GM19324 (cell line): ENCODE data around the gene DDX19B.
A peak's percentile ranks its signal among the peaks of the same experiment; 100 is the strongest.
"Not testable (repeated sequence)": the region's sequence is repeated elsewhere in the genome, so short reads cannot be mapped to it uniquely, and the experiment has no call there.

Source experiments
- ATAC-seq: cut with Tn5 transposase; IDR thresholded peaks from one replicate; pipeline ENCODE4 v1.9.1; 2021; ENCODE audit warnings: mild to moderate bottlenecking, moderate library complexity; ENCODE audit not compliant: unreplicated experiment, low FRiP score

DDX19B gene

DNA sequence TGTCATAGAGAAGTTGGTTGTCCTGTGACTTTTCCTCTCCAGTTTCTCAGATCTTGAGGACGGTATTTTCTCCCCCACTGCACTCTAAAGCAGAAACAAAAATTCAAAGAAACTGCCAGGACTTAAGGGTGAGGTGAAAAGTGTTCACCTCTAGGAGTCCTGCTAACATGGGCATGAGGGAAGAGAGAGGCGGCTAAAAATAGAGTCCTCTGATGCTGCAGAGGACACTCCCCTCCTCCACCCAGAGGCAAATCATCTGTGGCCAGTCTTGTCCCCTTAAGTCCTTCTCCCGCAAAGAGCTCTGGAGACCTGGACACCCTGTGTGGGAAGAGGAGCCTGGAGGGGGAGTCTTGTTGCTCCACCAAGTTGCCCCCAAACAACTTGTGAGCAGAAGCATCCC lies 43.0 kb downstream of the DDX19B start:
- no peak for ATAC-seq

DNA sequence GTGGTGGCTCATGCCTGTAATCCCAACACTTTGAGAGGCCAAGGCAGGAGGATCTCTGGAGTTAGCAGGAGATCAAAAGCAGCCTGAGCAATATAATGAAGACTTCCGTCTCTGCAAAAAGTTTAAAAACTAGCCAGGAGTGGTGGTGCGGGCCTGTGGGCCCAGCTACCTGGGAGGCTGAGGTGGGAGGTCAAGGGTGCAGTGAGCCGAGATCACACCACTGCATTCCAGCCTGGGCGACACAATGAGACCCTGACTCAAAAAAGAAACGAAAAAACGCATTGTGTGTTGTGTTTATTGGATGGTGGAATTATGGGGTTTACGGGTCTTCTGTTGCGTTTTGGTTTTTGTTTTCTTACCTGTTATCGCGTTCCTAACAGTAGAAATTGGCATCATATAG lies 46.9 kb downstream of the DDX19B start:
- ATAC-seq, result no peak

DNA sequence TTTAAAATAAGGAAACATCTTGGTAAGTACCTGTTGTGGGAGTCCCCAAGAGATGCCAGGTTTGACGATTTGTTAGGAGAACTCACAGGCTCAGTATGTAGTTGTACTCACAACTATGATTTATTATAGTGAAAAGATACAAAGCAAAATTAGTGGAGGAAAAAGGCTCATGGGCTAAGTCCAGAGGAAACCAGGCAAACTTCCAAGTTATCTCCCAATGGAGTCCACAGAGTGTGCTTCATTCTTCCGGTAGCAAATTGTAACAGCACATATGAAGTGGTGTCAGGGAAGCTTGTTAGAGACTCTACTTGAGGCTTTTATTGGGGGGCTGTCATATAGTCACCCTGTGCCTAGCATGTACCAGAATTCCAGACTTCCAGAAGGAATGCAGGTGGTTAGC lies 50.0 kb downstream of the DDX19B start:
- ATAC-seq, result no peak

DNA sequence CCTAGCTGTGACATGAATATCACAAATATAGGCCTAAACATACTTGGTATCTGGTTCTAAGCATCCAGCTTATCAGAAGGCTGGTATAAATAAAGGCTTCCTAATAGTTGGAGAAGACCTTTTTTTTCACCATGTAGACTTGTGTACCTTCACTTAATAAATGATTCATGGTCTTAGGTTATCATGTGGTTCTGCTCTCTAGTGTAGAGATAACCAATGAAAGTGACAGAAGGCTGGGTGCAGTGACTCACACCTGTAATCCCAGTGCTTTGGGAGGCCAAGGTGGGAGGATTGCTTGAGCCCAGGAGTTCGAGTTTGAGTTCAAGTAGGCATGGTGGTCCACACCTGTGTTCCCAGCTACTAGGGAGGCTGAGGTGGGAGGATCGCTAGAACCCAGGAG lies 50.8 kb downstream of the DDX19B start:
- no peak for ATAC-seq

DNA sequence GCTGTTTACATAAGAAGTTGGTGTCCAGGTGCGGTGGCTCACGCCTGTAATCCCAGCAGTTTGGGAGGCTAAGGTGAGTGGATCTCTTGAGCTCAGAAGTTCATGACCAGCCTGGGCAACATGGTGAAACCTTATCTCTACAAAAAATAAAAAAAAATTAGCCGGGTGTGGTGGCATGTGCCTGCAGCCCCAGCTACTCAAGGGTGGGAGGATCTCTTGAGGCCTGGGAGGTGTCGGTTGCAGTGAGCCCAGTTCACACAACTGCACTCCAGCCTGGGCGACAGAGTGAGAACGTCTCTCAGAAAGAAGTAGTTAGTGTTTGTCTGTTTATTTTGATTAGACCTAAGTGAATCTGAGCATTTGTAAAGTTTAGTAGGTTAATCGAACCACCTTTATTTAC lies 60.6 kb downstream of the DDX19B start:
- no peak for ATAC-seq

DNA sequence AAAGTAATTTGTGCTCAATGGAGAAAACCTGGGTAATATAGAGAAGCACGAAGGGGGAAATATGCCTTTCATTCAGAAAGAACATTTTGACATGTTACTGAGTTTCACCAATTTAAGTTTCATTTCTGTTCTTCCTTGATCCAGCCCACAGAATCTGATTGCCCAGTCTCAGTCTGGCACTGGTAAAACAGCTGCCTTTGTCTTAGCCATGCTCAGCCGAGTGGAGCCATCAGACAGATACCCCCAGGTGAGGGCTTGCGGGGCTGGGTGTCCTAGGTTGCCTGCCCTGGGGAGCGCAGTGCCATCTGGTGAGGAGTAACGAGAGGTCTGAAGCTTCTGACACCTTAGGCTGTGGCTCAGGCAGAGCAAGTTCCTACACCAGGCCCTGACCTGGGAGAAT lies 65.4 kb downstream of the DDX19B start:
- ATAC-seq, result no peak

DNA sequence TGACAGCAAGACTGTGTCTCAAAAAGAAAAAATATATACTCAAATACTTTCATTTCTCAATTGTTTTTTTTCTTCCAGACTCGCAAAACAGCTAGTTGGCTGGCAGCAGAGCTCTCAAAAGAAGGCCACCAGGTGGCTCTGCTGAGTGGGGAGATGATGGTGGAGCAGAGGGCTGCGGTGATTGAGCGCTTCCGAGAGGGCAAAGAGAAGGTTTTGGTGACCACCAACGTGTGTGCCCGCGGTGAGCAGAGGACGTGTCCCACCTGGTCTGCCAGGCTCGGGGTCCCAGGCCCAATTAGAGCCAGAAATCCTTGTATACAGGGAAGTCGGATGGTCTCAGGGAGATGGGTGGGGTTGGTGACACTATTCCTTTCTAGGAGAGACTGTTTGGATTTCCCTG lies 71.2 kb downstream of the DDX19B start:
- not testable (repeated sequence) for ATAC-seq

DNA sequence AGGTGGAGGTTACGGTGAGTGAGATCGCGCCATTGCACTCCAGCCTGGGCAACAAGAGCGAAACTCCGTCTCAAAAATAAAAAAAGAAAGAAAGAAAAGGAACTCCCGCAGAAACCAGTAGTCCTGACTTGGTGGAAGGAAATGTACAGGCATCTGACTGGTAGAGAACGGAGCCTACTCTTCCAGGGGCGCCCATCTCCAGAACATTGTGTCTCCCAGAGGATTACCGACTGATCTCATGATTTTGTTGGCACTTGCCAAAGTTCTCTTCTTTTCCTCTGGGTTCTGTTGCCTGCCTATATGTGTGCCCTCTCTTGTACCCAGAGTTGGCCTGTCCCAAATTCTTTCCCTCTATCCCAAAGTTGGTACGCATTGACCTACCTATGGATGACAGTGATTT lies 71.9 kb downstream of the DDX19B start:
- no peak for ATAC-seq

DNA sequence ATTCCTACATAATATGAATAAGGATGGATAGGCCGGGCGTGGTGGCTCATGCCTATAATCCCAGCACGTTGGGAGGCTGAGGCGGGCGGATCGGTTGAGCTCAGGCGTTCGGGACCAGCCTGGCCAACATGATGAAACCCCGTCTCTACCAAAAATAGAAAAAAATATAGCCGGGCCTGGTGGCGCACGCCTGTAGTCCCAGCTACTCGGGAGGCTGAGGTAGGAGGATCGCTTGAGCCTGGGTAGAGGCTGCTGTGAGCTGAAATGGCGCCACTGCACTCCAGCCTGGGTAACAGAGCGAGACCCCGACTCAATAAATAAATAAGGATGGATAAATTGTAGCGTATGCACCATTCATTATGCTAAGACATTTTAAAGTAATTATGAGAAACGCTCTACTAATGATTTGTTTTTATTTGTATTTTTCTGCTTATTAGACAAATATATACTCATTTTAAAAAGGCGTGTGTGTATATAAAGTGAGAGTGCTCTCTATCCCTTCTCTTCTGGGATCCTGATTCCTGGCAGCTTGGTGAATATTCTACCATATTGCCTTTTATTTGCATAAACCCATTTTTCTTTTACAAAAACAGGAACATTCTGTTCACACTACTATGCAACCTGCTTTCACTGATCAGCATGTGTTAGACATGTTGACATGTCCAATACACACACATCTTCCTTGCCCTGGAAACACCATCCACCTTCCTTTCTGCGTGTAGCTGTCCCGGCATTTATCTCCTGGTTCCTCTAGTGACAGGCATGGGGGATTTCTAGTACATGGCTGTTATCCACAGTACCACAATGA lies 74.1 kb downstream of the DDX19B start:
- ATAC-seq, result no peak

DNA sequence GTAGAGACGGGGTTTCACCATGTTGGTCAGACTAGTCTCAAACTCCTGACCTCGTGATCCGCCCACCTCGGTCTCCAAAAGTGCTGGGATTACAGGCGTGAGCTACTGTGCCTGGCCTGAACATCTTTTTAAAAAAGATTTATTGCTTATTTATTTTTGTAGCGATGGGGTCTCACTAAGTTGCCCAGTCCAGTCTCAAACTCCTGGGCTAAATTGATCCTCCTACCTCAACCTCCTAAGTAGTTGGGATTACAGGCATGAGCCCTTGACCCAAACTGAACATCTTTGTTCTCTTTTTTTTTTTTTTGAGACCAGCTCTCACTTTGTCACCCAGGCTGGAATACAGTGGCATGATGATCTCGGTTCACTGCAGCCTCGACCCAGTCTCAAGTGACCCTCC lies 75.2 kb downstream of the DDX19B start:
- no peak for ATAC-seq

DNA sequence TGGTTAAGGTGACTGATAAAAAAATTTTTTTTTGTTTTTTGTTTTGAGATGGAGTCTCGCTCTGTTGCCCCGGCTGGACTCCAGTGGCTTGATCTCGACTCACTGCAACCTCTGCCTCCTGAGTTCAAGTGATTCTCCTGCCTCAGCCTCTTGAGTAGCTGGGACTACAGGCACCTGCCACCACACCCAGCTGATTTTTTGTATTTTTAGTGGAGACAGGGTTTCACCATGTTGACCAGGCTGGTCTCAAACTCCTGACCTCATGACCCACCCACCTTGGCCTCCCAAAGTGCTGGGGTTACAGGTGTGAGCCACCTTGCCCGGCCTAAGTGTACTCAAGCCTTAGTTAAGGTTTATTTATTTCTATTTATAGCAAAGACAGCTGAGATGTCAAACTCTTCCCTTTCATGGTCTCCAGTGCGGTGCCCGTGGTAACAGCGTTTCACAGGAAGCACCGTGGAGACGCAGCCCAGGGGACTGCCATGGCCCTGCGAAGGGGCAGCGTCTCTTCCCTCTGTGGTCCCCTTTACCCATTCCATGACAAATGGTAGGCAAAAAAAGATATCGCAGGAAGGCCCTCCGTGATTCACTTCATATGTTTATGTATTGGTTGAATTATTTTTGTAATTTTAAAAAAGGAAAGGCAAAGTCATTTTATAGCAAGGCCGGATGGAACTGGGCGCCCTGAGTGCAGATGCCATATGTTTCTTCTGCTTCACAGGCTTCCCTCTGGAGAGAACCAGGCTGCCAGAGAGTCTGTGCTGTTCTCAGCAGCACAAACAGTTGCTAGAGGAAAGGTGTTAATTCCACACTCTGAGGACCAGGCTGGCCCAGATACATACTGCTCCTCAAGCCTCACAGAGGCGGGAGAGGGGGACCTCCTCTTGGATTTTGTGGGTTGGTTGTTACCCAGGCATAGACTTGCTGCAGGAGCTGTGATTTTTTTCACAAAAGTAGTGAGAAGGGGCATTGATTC lies 76.9 kb downstream of the DDX19B start:
- no peak for ATAC-seq

DNA sequence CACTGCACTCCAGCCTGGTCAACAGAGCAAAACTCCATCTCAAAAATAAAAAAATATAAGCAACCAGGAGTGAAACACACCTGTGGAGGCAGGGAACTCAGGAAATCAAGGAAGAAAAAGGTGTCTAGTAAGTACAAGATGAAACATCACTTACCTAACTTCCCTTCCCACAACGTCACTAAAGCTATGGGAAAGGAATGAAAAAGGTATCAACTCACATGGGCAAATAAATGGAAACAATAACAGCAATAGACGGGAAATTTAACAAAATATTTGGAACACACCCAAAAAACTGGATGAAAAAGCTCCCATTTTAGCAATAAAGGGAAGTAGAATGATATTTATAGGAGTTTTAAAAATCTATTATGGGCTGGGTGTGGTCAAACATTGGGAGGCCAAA lies 78.8 kb downstream of the DDX19B start:
- no peak for ATAC-seq

DNA sequence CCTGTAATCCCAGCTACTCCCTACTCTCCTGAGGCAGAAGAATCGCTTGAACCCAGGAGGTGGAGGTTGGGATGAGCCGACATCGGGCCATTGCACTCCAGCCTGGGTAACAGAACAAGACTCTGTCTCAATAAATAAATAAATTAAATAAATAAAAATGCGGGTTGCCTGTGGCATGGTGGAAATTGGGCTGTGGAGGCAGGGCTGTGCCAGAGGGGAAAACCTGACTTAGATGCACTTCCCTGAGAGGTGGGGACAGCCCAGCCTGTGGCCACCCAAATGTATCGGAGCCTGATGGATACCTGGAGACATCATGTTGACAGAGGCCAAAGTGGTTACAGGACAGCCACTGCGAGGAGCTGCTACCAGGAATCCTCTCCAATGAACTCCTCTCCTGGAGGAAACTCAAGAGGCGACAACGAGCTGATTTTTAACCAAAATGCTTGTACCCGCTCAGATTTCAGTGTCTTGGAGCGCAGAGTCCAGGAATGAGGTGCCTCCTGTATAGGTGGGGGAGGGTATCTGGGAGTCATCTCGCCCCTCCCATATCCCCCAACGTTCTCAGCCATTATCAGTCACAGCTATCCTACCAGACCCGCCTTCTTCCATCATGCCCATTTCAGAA lies 80.0 kb downstream of the DDX19B start:
- ATAC-seq, result no peak

DNA sequence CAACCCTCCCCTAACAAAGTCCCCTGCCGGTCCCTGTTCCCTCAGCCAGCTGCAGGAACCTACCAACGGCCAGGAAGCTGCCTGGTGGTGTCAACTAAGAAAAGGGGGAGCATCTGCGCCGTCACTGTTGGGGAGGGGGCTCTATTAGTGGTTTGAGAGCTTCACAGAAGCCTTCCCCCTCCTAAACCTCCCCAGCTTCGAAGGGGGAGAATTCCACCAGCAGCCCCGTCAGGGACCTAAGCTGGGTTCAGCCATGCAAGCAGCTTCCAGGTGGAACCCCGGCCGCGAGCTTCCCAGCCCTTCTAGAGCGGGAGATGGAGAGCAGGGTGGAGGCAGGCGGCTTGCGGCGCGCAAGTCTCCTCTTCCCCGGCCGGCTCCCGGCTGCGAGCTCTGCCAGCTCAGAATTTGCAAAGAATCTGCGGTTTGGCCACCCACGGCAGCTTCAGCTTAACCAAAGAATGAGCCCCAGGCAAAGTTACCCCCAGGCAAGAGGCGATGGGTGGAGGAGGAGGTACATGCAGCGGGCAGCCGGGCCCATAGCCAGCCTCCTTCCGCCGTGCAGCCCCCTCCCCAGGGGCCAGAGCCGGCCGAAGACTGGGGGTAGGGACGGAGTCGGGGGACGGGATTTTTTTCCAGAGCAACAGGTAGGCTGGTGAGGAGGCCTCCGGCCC lies 81.4 kb downstream of the DDX19B start:
- ATAC-seq, result peak; percentile 23

DNA sequence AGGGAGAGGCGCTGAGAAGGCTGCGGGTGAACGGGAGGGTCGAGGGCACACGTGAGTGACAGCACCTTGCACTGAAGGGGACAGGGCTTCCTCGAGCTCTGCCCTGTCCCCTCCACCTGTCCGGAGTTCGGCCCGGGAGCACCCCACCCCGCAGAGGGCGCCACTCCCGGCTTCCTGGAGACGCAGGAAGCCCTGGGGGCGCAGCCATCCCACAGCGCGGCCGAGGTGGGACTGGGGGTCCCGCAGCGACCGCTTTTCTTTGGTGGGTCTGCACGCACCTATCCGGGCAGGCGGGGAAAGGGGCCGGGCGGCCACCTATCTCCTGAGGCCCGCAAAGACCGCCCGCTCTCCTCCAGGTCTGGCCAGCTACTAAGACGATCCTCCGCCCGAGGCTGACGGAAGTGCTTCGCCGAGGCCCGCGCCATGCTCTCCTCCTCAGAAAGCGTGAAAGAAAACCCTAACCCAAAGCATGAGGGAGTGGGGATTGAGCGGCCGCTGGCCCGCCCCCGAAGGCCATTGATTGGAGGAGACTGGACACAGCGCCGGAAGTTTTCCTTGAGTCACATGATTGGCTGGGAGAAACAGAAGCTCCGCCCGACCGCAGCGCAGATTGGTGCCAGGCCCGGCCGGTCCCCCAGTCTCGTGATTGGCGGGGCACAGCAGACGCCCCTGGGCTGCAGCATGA lies 82.1 kb downstream of the DDX19B start:
- ATAC-seq, result peak; percentile 91

DNA sequence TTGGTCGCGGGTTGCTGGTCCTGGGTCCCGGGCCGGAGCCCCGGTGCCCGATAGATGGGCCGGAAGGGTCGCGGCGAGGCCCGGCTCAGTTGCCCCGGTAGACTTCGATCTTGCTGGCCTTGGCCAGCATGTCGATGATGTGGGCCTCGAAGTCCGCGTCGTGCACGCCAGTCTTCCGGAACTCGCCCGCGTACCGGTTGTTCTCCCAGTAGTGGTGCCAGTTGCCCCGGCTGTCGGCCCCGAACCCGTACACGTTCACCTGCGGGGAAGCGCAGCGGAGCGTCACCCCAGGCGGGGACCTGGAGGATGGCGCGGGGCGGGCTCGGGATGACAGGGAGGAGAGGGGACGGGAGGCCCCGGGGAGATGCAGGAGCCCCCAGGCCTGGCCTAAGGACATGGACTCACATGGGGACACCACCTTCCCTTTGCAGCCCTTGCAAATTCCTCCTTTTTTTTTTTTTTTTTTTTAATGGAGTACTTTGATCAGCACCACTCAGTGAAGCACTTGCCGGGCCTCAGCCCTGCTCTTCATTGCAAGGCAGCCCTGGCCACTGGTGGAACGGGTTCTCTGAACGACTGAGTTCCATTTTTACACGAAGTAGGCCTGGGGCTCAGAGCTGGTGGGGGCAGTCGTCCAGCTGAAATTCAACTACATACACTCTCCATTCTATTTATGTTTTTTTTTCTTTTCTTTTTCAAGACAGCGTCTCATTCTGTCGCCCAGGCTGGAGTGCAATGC lies 82.8 kb downstream of the DDX19B start:
- ATAC-seq, result no peak

DNA sequence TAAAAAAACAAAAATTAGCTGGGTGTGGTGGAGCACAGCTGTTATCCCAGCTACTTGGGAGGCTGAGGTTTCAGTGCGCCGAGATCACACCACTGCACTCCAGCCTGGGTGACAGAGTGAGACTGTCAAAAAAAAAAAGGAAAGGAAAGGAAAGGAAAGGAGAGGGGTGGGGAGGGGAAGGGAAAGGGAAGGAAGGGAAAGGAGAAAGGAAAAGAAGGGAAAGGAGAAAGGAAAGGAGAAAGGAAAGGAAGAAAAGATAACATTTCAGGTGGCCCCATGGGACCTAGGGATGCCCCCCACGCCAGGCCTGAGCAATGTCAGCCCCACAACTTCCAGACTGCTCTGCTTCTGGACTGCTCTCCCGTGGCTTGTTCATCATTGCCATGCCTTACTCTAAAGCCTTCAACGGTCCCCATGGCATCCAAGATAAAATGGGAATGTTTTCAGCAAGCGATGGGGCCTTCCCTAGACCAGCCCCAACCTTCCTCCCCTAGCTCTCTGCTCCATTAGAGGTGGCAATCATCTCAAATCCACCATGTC lies 84.5 kb downstream of the DDX19B start:
- no peak for ATAC-seq
